HFFc6 (cell line): Measurements from ENCODE around the gene POLD4. TPM values are rescaled to one million over a fixed set of nuclear protein-coding genes. Genes with fewer than 3 reads are reported as not detected.

ENCODE experiments used
- DNase-seq: peaks from one replicate; pipeline ENCODE4 v3.0.0-alpha.2; 2018
- H3K27ac Mint-ChIP-seq: 2 replicates; pipeline ENCODE4 v1.8.0; 2020; ENCODE audit warnings: mild to moderate bottlenecking, mixed read lengths
- H3K27me3 Mint-ChIP-seq: 2 replicates; pipeline ENCODE4 v1.8.0; 2021; ENCODE audit warnings: mild to moderate bottlenecking, moderate library complexity, mixed read lengths; ENCODE audit not compliant: insufficient read depth
- H3K36me3 Mint-ChIP-seq: 2 replicates; pipeline ENCODE4 v1.8.0; 2021; ENCODE audit warnings: low read depth, mixed read lengths
- H3K4me1 Mint-ChIP-seq: 2 replicates; pipeline ENCODE4 v1.8.0; 2020; ENCODE audit warnings: low read depth, mixed read lengths
- H3K4me3 Mint-ChIP-seq: 2 replicates; pipeline ENCODE4 v1.8.0; 2020; ENCODE audit warnings: mild to moderate bottlenecking, moderate library complexity, mixed read lengths
- H3K9me3 Mint-ChIP-seq: 2 replicates; pipeline ENCODE4 v1.8.0; 2020; ENCODE audit warnings: mild to moderate bottlenecking, mixed read lengths
- CTCF ChIP-seq: fragments of 200-600 bp; sonication (generic); IDR thresholded peaks from 2 replicates; pipeline ENCODE4 v1.5.0; 2021; ENCODE audit warnings: antibody characterized with exemption, mild to moderate bottlenecking
- total RNA-seq, 6 experiments: library from RNA; stranded (reverse); fragmentation: NEBNext Ultra II Directional; extraction: Animal tissue kit (Norgen Biotek cat#: 25700); gene quantifications; 2 replicates in 1 of 6; 3 replicates in 5 of 6; pipeline ENCODE4 v1.2.3, GENCODE V29; 2021

Gene POLD4
- total RNA-seq, 6 experiments from 2014 or later: 69.1 to 80.7 (median 70.9) TPM

GRCh38 chr11:67400251-67400941 is 47.0 kb upstream of the POLD4 start:
- Mint-ChIP-seq H3K4me1 (peaks cover 9% of the 10 kb centered on the region), H3K27me3 (no peaks in the 10 kb centered on the region), H3K27ac (peak overlapping the region; percentile 59; the same call in 1 of the 2 replicates), H3K36me3 (peaks cover 7% of the 10 kb centered on the region; the same call in 1 of the 2 replicates), H3K9me3 (no peaks in the 10 kb centered on the region), H3K4me3 (peak overlapping the region; percentile 87)
- DNase-seq: no peak
- no peak for TF ChIP-seq CTCF

GRCh38 chr11:67398661-67399563 is 45.6 kb upstream of the POLD4 start:
- DNase-seq: no peak
- Mint-ChIP-seq H3K27me3 (no peaks in the 10 kb centered on the region; the same call in 1 of the 2 replicates), H3K27ac (no peak overlapping the region), H3K4me1 (peaks cover 9% of the 10 kb centered on the region), H3K4me3 (no peak overlapping the region), H3K9me3 (no peaks in the 10 kb centered on the region), H3K36me3 (peaks cover 7% of the 10 kb centered on the region; the same call in 1 of the 2 replicates)
- TF ChIP-seq CTCF: no peak

- Mint-ChIP-seq H3K36me3 (peaks cover 7% of the 10 kb centered on the region; the same call in 1 of the 2 replicates), H3K27me3 (no peaks in the 10 kb centered on the region; the same call in 1 of the 2 replicates)
These were observed 44.8 kb upstream of the POLD4 start for GRCh38 chr11:67397986-67398660.

GRCh38 chr11:67397536-67397935 is 44.2 kb upstream of the POLD4 start:
- no peak overlapping the region for H3K4me3 Mint-ChIP-seq
- peaks cover 7% of the 10 kb centered on the region; the same call in 1 of the 2 replicates for H3K36me3 Mint-ChIP-seq
- DNase-seq: no peak
- no peaks in the 10 kb centered on the region; the same call in 1 of the 2 replicates for H3K27me3 Mint-ChIP-seq
- peaks cover 13% of the 10 kb centered on the region for H3K4me1 Mint-ChIP-seq
- TF ChIP-seq CTCF: no peak
- no peak overlapping the region for H3K27ac Mint-ChIP-seq
- H3K9me3 Mint-ChIP-seq: no peaks in the 10 kb centered on the region

More at GRCh38 chr11:67397986-67398660, 44.8 kb upstream of the POLD4 start:
- H3K27ac Mint-ChIP-seq: no peak overlapping the region
- H3K4me3 Mint-ChIP-seq: no peak overlapping the region
- no peak for DNase-seq
- H3K9me3 Mint-ChIP-seq: no peaks in the 10 kb centered on the region
- TF ChIP-seq CTCF: no peak
- peaks cover 9% of the 10 kb centered on the region for H3K4me1 Mint-ChIP-seq
